Keratinocyte (primary cell): ENCODE results near the gene TXNL1. TPM values are rescaled to one million over a fixed set of nuclear protein-coding genes. Genes with fewer than 3 reads are reported as not detected.
A peak's percentile ranks its signal among the peaks of the same experiment; 100 is the strongest.

Source experiments
- DNase-seq: peaks from one replicate; pipeline ENCODE4 v3.0.0-alpha.2; 2011; ENCODE audit warnings: low read depth, missing footprints, low spot score
- FAIRE-seq: peaks from 2 replicates; lab custom pipeline; 2011; peaks lifted over from hg19 to GRCh38; lab: Jason Lieb, UNC
- H2AFZ ChIP-seq: 2 replicates; pipeline ENCODE4 v1.6.0; 2012; ENCODE audit warnings: low read length, control low read depth, inconsistent platforms; ENCODE audit not compliant: control insufficient read depth
- H3K27ac ChIP-seq: 2 replicates; pipeline ENCODE4 v1.5.1; 2011; ENCODE audit warnings: low read length; ENCODE audit not compliant: control insufficient read depth, insufficient read depth
- H3K27me3 ChIP-seq: 3 replicates; pipeline ENCODE4 v1.6.0; 2011; ENCODE audit warnings: low read length; ENCODE audit not compliant: control insufficient read depth, insufficient read depth; ENCODE audit errors: extremely low read depth
- H3K36me3 ChIP-seq, 2 experiments: 2 replicates in 1 of 2; 3 replicates in 1 of 2; pipeline ENCODE4 v1.5.1; 2011; ENCODE audit warnings: low read length in 2 of 2, mild to moderate bottlenecking in 1 of 2; ENCODE audit not compliant: control insufficient read depth in 2 of 2, insufficient read depth in 2 of 2; ENCODE audit errors: extremely low read depth in 1 of 2
- H3K4me1 ChIP-seq: 3 replicates; pipeline ENCODE4 v1.5.1; 2011; ENCODE audit warnings: low read length; ENCODE audit not compliant: control insufficient read depth, insufficient read depth; ENCODE audit errors: extremely low read depth
- H3K4me2 ChIP-seq: 3 replicates; pipeline ENCODE4 v1.6.0; 2011; ENCODE audit warnings: low read depth, low read length; ENCODE audit not compliant: control insufficient read depth, insufficient read depth; ENCODE audit errors: extremely low read depth
- H3K4me3 ChIP-seq, 3 experiments: fragments of 200-600 bp in 1 of 3; sonication (generic) in 1 of 3; 2 replicates in 2 of 3; 3 replicates in 1 of 3; pipeline ENCODE4 v1.5.1; 2011 to 2016; ENCODE audit warnings: low read length in 3 of 3, mild to moderate bottlenecking in 3 of 3, control low read depth in 2 of 3, inconsistent platforms in 1 of 3, low read depth in 1 of 3, mixed read lengths in 1 of 3, mixed run types in 1 of 3, moderate library complexity in 1 of 3; ENCODE audit not compliant: control insufficient read depth in 2 of 3, insufficient read depth in 2 of 3; ENCODE audit errors: extremely low read depth in 1 of 3
- H3K79me2 ChIP-seq: 2 replicates; pipeline ENCODE4 v1.6.0; 2012; ENCODE audit warnings: low read length; ENCODE audit not compliant: control insufficient read depth, insufficient read depth
- H3K9ac ChIP-seq: 3 replicates; pipeline ENCODE4 v1.6.0; 2011; ENCODE audit warnings: low read length; ENCODE audit not compliant: control insufficient read depth, insufficient read depth; ENCODE audit errors: extremely low read depth
- H3K9me1 ChIP-seq: 3 replicates; pipeline ENCODE4 v1.6.0; 2011; ENCODE audit warnings: low read length; ENCODE audit not compliant: control insufficient read depth, insufficient read depth; ENCODE audit errors: extremely low read depth
- H3K9me3 ChIP-seq: 2 replicates; pipeline ENCODE4 v1.5.1; 2012; ENCODE audit warnings: low read depth, low read length; ENCODE audit not compliant: control insufficient read depth
- H4K20me1 ChIP-seq: 3 replicates; pipeline ENCODE4 v1.6.0; 2011; ENCODE audit warnings: low read length; ENCODE audit not compliant: control insufficient read depth, insufficient read depth; ENCODE audit errors: extremely low read depth
- CTCF ChIP-seq, 3 experiments: IDR thresholded peaks in 1 of 3; conservative IDR thresholded peaks in 1 of 3; optimal IDR thresholded peaks in 1 of 3; 2 replicates in 2 of 3; 3 replicates in 1 of 3; pipeline versions ENCODE3 to v1.5.1; 2011; ENCODE audit warnings: low read length in 3 of 3, mild to moderate bottlenecking in 3 of 3, moderate library complexity in 2 of 3, control low read depth in 1 of 3, inconsistent platforms in 1 of 3; ENCODE audit not compliant: insufficient read depth in 2 of 3; ENCODE audit errors: extremely low read depth in 1 of 3
- EZH2 ChIP-seq: IDR thresholded peaks from one replicate; pipeline ENCODE4 v1.6.1; 2012; ENCODE audit warnings: inconsistent platforms, mild to moderate bottlenecking, low read length, moderate library complexity
- dilution Hi-C: fragments of 300-500 bp; cut with MboI; formaldehyde crosslinking; loops from one replicate; pipeline ENCODE4 v1.7.0; 2020; ENCODE audit warnings: low sequenced_read_pairs; ENCODE audit not compliant: extremely low pct_ligation_motif_present
- polyA plus RNA-seq, 5 experiments: library from polyadenylated mRNA; depleted of rRNA in 3 of 5; stranded (reverse) in 3 of 5; stranded (forward) in 1 of 5; unstranded in 1 of 5; fragments of >200 nt; gene quantifications; 1 replicate in 1 of 5; 2 replicates in 3 of 5; 3 replicates in 1 of 5; pipeline versions ENCODE4 v1.2.1 to v1.2.3, GENCODE V29; 2011 to 2012; ENCODE audit warnings: missing spikeins in 2 of 5, low read depth in 1 of 5, low replicate concordance in 1 of 5

TXNL1 gene
- polyA plus RNA-seq, 1 donor (not counting 4 experiments of a cell fraction or from before 2014, with no cell fraction given) = 92.5 TPM

- H3K4me1 ChIP-seq = no peaks in the 10 kb centered on the region
- TF ChIP-seq EZH2 (no peak), CTCF (optimal IDR thresholded peaks at IDR 0.05 in 1 of 3, IDR thresholded peaks at IDR 0.05 in 1 of 3, conservative IDR thresholded peaks at IDR 0.05 in 1 of 3; ENCODE audit: extremely low read depth in 1 of 3, insufficient read depth in 2 of 3, low read length in 3 of 3) (peak in 1 of 3 experiments; percentile 20)
- no peaks in the 10 kb centered on the region for H3K79me2 ChIP-seq
- no peaks in the 10 kb centered on the region for H3K27me3 ChIP-seq
- no peak overlapping the region for H2AFZ ChIP-seq
- no peaks in the 10 kb centered on the region for H4K20me1 ChIP-seq
- H3K9me3 ChIP-seq = no peaks in the 10 kb centered on the region
- H3K9ac ChIP-seq = no peak overlapping the region
- H3K4me3 ChIP-seq = no peak overlapping the region
- no peak for FAIRE-seq
- no peaks in the 10 kb centered on the region for H3K36me3 ChIP-seq
- dilution Hi-C loops = no loop called here
- no peak overlapping the region for H3K27ac ChIP-seq
- no peak for DNase-seq
- H3K4me2 ChIP-seq = no peak overlapping the region
- H3K9me1 ChIP-seq = no peaks in the 10 kb centered on the region
Observed at GRCh38 chr18:56563568-56563967, 74.8 kb downstream of the TXNL1 start.

- FAIRE-seq = no peak
- Histone ChIP-seq H4K20me1 (no peaks in the 10 kb centered on the region), H3K9me3 (no peaks in the 10 kb centered on the region), H3K79me2 (no peaks in the 10 kb centered on the region), H3K36me3 (no peaks in the 10 kb centered on the region), H3K4me3 (no peak overlapping the region), H3K9ac (no peak overlapping the region), H3K9me1 (no peaks in the 10 kb centered on the region), H3K27ac (no peak overlapping the region), H3K4me2 (no peak overlapping the region), H3K4me1 (no peaks in the 10 kb centered on the region), H3K27me3 (no peaks in the 10 kb centered on the region), H2AFZ (no peak overlapping the region)
- DNase-seq = no peak
- no peak for TF ChIP-seq EZH2
- TF ChIP-seq CTCF (optimal IDR thresholded peaks at IDR 0.05 in 1 of 3, IDR thresholded peaks at IDR 0.05 in 1 of 3, conservative IDR thresholded peaks at IDR 0.05 in 1 of 3; ENCODE audit: extremely low read depth in 1 of 3, insufficient read depth in 2 of 3, low read length in 3 of 3) = no peak
- dilution Hi-C loops = no loop called here
Observed at GRCh38 chr18:56562479-56562878, 75.9 kb downstream of the TXNL1 start.
